ENCODE measurements around the gene PSD2.

GRCh38 chr5:139823757-139824355, 28.2 kb downstream of the PSD2 start:
- no peak for TF ChIP-seq REST (IDR thresholded peaks at IDR 0.05; ENCODE audit: insufficient read depth in 1 of 2, low read depth in 2 of 2, low read length in 2 of 2)
- no peak for TF ChIP-seq TAF1 (IDR thresholded peaks at IDR 0.05; ENCODE audit: borderline replicate concordance, insufficient read depth, low read length)
- no peak for TF ChIP-seq POLR2AphosphoS5 (IDR thresholded peaks at IDR 0.05; ENCODE audit: low read depth, low read length)
